Esophagus (tissue), 2 donors: ENCODE results near the gene ARHGAP33. TPM values are rescaled to one million over a fixed set of nuclear protein-coding genes. Genes with fewer than 3 reads are reported as not detected.

Experiments used
- H3K27ac ChIP-seq, 2 donors: one replicate each; pipeline ENCODE4 v1.5.1; 2013; ENCODE audit warnings: low read depth in 2 of 2, mild to moderate bottlenecking in 2 of 2, inconsistent platforms in 1 of 2, low read length in 1 of 2, moderate library complexity in 1 of 2
- H3K27me3 ChIP-seq, 2 donors: one replicate each; pipeline ENCODE4 v1.6.1; 2013; ENCODE audit warnings: low read length in 2 of 2, control low read depth in 1 of 2, mild to moderate bottlenecking in 1 of 2; ENCODE audit not compliant: insufficient read depth in 2 of 2, control insufficient read depth in 1 of 2
- H3K36me3 ChIP-seq, 2 donors: one replicate each; pipeline ENCODE4 v1.6.1; 2013; ENCODE audit warnings: low read length in 1 of 2; ENCODE audit not compliant: control insufficient read depth in 2 of 2, insufficient read depth in 2 of 2
- H3K4me1 ChIP-seq, 2 donors: one replicate each; pipeline ENCODE4 v1.6.1; 2013; ENCODE audit warnings: low read length in 1 of 2; ENCODE audit not compliant: control insufficient read depth in 2 of 2, insufficient read depth in 2 of 2
- H3K4me3 ChIP-seq, 2 donors: one replicate each; pipeline ENCODE4 v1.5.1; 2013; ENCODE audit warnings: low read length in 2 of 2, mild to moderate bottlenecking in 2 of 2, low read depth in 1 of 2, moderate library complexity in 1 of 2
- H3K9me3 ChIP-seq, 2 donors: one replicate each; pipeline ENCODE4 v1.6.1; 2013; ENCODE audit warnings: mild to moderate bottlenecking in 2 of 2, low read depth in 1 of 2, low read length in 1 of 2, moderate library complexity in 1 of 2; ENCODE audit not compliant: control insufficient read depth in 2 of 2, insufficient read depth in 1 of 2
- WGBS, 2 donors: extraction: QIAGEN DNeasy Blood & Tissue Kit; methylation state at CpG; one replicate each; pipeline ENCODE4 v1.1.7; 2013; 5-methylcytosine and 5-hydroxymethylcytosine counted together
- polyA plus RNA-seq, 2 donors: library from polyadenylated mRNA; stranded (reverse); fragments of 200-250 nt; gene quantifications; one replicate each; pipeline ENCODE4 v1.2.3, GENCODE V29; 2013
- donor health status: healthy with polysubstance abuse.
- donor health status: Bipolar disorder and iron deficiency.

ARHGAP33 gene
- 10 to 100 TPM in 1 of 2 donors, 1 to 10 TPM in 1; 5.7 to 20.8 TPM for polyA plus RNA-seq

- Histone ChIP-seq H3K27ac (peak within 1 kb of the TSS; percentile 20 to 28), H3K4me3 (peak within 1 kb of the TSS; percentile 70 to 87)
- 1 to 2% methylated on average over 32 to 82 of the region's 82 CpGs for WGBS, 2 donors
Measured at GRCh38 chr19:35775298-35776101, at the start of gene ARHGAP33. TSS of gene ARHGAP33 (plus strand) at chr19:35775564. CDS start at chr19:35775659, 95 bp downstream.

GRCh38 chr19:35727053-35727955 lies 48.1 kb upstream of the ARHGAP33 start:
- 91 to 94% methylated on average over 25 of the region's 25 CpGs for WGBS, 2 donors
- Histone ChIP-seq H3K36me3 (peaks cover 55 to 92% of the 10 kb centered on the region in 2 donors), H3K9me3 (no peaks in the 10 kb centered on the region), H3K27ac (no peak overlapping the region), H3K27me3 (no peaks in the 10 kb centered on the region), H3K4me3 (no peak overlapping the region), H3K4me1 (peaks cover 4 to 10% of the 10 kb centered on the region in 2 donors)

More at GRCh38 chr19:35775298-35776101, at the start of gene ARHGAP33:
- Histone ChIP-seq H3K36me3 (peaks cover 0 to 6% of the 10 kb centered on the region in 2 donors), H3K27me3 (no peaks in the 10 kb centered on the region), H3K4me1 (peaks cover 0 to 7% of the 10 kb centered on the region in 2 donors), H3K9me3 (no peaks in the 10 kb centered on the region)

GRCh38 chr19:35727956-35728706 lies 47.2 kb upstream of the ARHGAP33 start:
- H3K27me3 ChIP-seq, result no peaks in the 10 kb centered on the region
- H3K4me1 ChIP-seq, result peaks cover 4 to 10% of the 10 kb centered on the region in 2 donors
- WGBS, 2 donors, result 93 to 94% methylated on average over 19 of the region's 19 CpGs
- H3K9me3 ChIP-seq, result no peaks in the 10 kb centered on the region
- H3K4me3 ChIP-seq, result no peak overlapping the region
- no peak overlapping the region for H3K27ac ChIP-seq
- peaks cover 50 to 91% of the 10 kb centered on the region in 2 donors for H3K36me3 ChIP-seq

GRCh38 chr19:35729021-35729420 lies 46.3 kb upstream of the ARHGAP33 start:
- WGBS, 2 donors, result 83 to 89% methylated on average over 18 of the region's 18 CpGs
- no peak overlapping the region for H3K27ac ChIP-seq
- H3K27me3 ChIP-seq, result no peaks in the 10 kb centered on the region
- H3K36me3 ChIP-seq, result peaks cover 42 to 89% of the 10 kb centered on the region in 2 donors
- H3K4me3 ChIP-seq, result no peak overlapping the region
- H3K4me1 ChIP-seq, result peaks cover 4 to 10% of the 10 kb centered on the region in 2 donors
- H3K9me3 ChIP-seq, result no peaks in the 10 kb centered on the region

- H3K9me3 ChIP-seq, result no peaks in the 10 kb centered on the region
- H3K27ac ChIP-seq, result no peak overlapping the region
- H3K4me3 ChIP-seq, result no peak overlapping the region
- WGBS, 2 donors, result 93 to 94% methylated on average over 11 of the region's 11 CpGs
- peaks cover 43 to 88% of the 10 kb centered on the region in 2 donors for H3K36me3 ChIP-seq
- no peaks in the 10 kb centered on the region for H3K27me3 ChIP-seq
- peaks cover 4 to 10% of the 10 kb centered on the region in 2 donors for H3K4me1 ChIP-seq
Measured at GRCh38 chr19:35729763-35730162, 45.6 kb upstream of the ARHGAP33 start.

GRCh38 chr19:35730326-35730725 lies 45.0 kb upstream of the ARHGAP33 start:
- Histone ChIP-seq H3K4me1 (peaks cover 4 to 10% of the 10 kb centered on the region in 2 donors), H3K27me3 (no peaks in the 10 kb centered on the region), H3K27ac (peak overlapping the region in 1 of 2 donors; percentile 65), H3K4me3 (no peak overlapping the region), H3K36me3 (peaks cover 41 to 86% of the 10 kb centered on the region in 2 donors), H3K9me3 (no peaks in the 10 kb centered on the region)
- WGBS, 2 donors, result 85 to 92% methylated on average over 18 of the region's 18 CpGs

GRCh38 chr19:35731353-35731752 lies 44.0 kb upstream of the ARHGAP33 start:
- no peaks in the 10 kb centered on the region for H3K9me3 ChIP-seq
- H3K27me3 ChIP-seq, result no peaks in the 10 kb centered on the region
- 54 to 75% methylated on average over 9 of the region's 9 CpGs for WGBS, 2 donors
- peak overlapping the region; percentile 5 to 65 for H3K27ac ChIP-seq
- no peak overlapping the region for H3K4me3 ChIP-seq
- peaks cover 4 to 10% of the 10 kb centered on the region in 2 donors for H3K4me1 ChIP-seq
- H3K36me3 ChIP-seq, result peaks cover 33 to 80% of the 10 kb centered on the region in 2 donors

- Histone ChIP-seq H3K4me3 (no peak overlapping the region), H3K36me3 (peaks cover 32 to 83% of the 10 kb centered on the region in 2 donors)
Measured at GRCh38 chr19:35731779-35732405, 43.5 kb upstream of the ARHGAP33 start.

More at GRCh38 chr19:35731779-35732405, 43.5 kb upstream of the ARHGAP33 start:
- peaks cover 4 to 10% of the 10 kb centered on the region in 2 donors for H3K4me1 ChIP-seq
- H3K9me3 ChIP-seq, result no peaks in the 10 kb centered on the region
- H3K27ac ChIP-seq, result peak overlapping the region in 1 of 2 donors; percentile 65
- H3K27me3 ChIP-seq, result no peaks in the 10 kb centered on the region
- WGBS, 2 donors, result 76 to 87% methylated on average over 21 of the region's 21 CpGs
